Right cardiac atrium (tissue), 5 donors: ENCODE measurements around the gene FOXO3. TPM values are rescaled to one million over a fixed set of nuclear protein-coding genes. Genes with fewer than 3 reads are reported as not detected.

Experiments
- ATAC-seq, 2 donors: fragments of 200-7000 bp; cut with Tn5 transposase; one replicate each; pipeline versions ENCODE4 v1.8.0 to v1.9.1; 2020; ENCODE audit warnings: moderate library complexity in 2 of 2, mild to moderate bottlenecking in 1 of 2
- DNase-seq, 3 donors: peaks; one replicate each; pipeline ENCODE4 v3.0.0-alpha.2; 2020
- H3K27ac ChIP-seq: one replicate; pipeline ENCODE4 v1.5.1; 2013; ENCODE audit warnings: mild to moderate bottlenecking, low read length, control low read depth, moderate library complexity
- H3K27me3 ChIP-seq: one replicate; pipeline ENCODE4 v1.6.1; 2013; ENCODE audit not compliant: control insufficient read depth, insufficient read depth
- H3K4me1 ChIP-seq: one replicate; pipeline ENCODE4 v1.6.1; 2013; ENCODE audit warnings: low read length; ENCODE audit not compliant: control insufficient read depth, insufficient read depth
- H3K4me3 ChIP-seq: one replicate; pipeline ENCODE4 v1.5.1; 2013; ENCODE audit warnings: low read length, control low read depth
- H3K9me3 ChIP-seq: one replicate; pipeline ENCODE4 v1.6.1; 2013; ENCODE audit warnings: low read length; ENCODE audit not compliant: control insufficient read depth
- WGBS: extraction: QIAGEN DNeasy Blood & Tissue Kit; methylation state at CpG from one replicate; pipeline ENCODE4 v1.1.7; 2013; 5-methylcytosine and 5-hydroxymethylcytosine counted together
- intact Hi-C, 4 donors: fragments of 100-400 bp; cut with DNase I; formaldehyde crosslinking; loops; one replicate each; pipeline versions ENCODE4 v1.11.0 to v1.14.0; 2022 to 2023
- long read RNA-seq, 4 donors: library from polyadenylated mRNA; unstranded; transcript quantifications; one replicate each; pipeline ENCODE4 v2.0.0, GENCODE V29; 2020 to 2021
- polyA plus RNA-seq: library from polyadenylated mRNA; stranded (reverse); fragments of 200-250 nt; gene quantifications from one replicate; pipeline ENCODE4 v1.2.3, GENCODE V29; 2013
- total RNA-seq, 4 donors: library from RNA; stranded (reverse); fragmentation: NEBNext Ultra II Directional; extraction: Animal tissue kit (Norgen Biotek cat#: 25700); gene quantifications; one replicate each; pipeline ENCODE4 v1.2.1, GENCODE V29; 2021
- donor health status: healthy with polysubstance abuse.
- donor health status: DM: no; HTN: yes; CAD: no.
- donor health status: DM: no; HTN: no; CAD: no.
- donor health status: DM: no; HTN: yes; CAD: no; lungs with severe emphysema.
- donor health status: DM: yes; HTN: yes; CAD: no.

Gene FOXO3
- total RNA-seq (10 to 100 TPM; 33.2 to 50.0 (median 39.8) TPM), polyA plus RNA-seq (16.4 TPM)
- long read RNA-seq, donor 1, full-length matches to known transcripts = 110 of 189 reads
- long read RNA-seq, donor 1, partial matches to known transcripts = 51 of 189 reads
- long read RNA-seq, donor 1, other reads (novel, unspliced or antisense) = 28 of 189 reads
- long read RNA-seq, donor 2, full-length matches to known transcripts = 38 of 66 reads
- long read RNA-seq, donor 2, partial matches to known transcripts = 19 of 66 reads
- long read RNA-seq, donor 2, other reads (novel, unspliced or antisense) = 9 of 66 reads
- long read RNA-seq, donor 3, full-length matches to known transcripts = 13 of 68 reads
- long read RNA-seq, donor 3, partial matches to known transcripts = 45 of 68 reads
- long read RNA-seq, donor 3, other reads (novel, unspliced or antisense) = 10 of 68 reads
- long read RNA-seq, donor 4, full-length matches to known transcripts = 51 of 92 reads
- long read RNA-seq, donor 4, partial matches to known transcripts = 36 of 92 reads
- long read RNA-seq, donor 4, other reads (novel, unspliced or antisense) = 5 of 92 reads

- 4% methylated on average over 106 of the region's 110 CpGs for WGBS
- ATAC-seq (peak; percentile 77), DNase-seq (peak; percentile 91 to 97 (median 97))
- no peaks in the 10 kb centered on the region for H3K9me3 ChIP-seq
- H3K4me1 ChIP-seq = peaks cover 7% of the 10 kb centered on the region
- H3K27me3 ChIP-seq = no peaks in the 10 kb centered on the region
- H3K27ac ChIP-seq = peak within 1 kb of the TSS; percentile 100
- intact Hi-C loops = loop anchor here in 3 of 4 donors (5.0 to 10.0 kb wide), 3 partner anchors 92 to 222 kb away; no protein-coding TSS in a partner anchor
- peak within 1 kb of the TSS; percentile 67 for H3K4me3 ChIP-seq
These were observed at the start of gene FOXO3 for GRCh38 chr6:108560463-108561308. Gene FOXO3 (plus strand): TSS chr6:108560917. CDS start chr6:108561209, 292 bp downstream.

GRCh38 chr6:108518714-108519576 is 41.8 kb upstream of the FOXO3 start:
- Histone ChIP-seq H3K27ac (no peak overlapping the region), H3K4me1 (no peaks in the 10 kb centered on the region), H3K27me3 (no peaks in the 10 kb centered on the region), H3K9me3 (no peaks in the 10 kb centered on the region), H3K4me3 (no peak overlapping the region)
- WGBS = 79% methylated on average over 5 of the region's 5 CpGs
- intact Hi-C loops = no loop called here
- DNase-seq = no peak
- no peak for ATAC-seq

DNA sequence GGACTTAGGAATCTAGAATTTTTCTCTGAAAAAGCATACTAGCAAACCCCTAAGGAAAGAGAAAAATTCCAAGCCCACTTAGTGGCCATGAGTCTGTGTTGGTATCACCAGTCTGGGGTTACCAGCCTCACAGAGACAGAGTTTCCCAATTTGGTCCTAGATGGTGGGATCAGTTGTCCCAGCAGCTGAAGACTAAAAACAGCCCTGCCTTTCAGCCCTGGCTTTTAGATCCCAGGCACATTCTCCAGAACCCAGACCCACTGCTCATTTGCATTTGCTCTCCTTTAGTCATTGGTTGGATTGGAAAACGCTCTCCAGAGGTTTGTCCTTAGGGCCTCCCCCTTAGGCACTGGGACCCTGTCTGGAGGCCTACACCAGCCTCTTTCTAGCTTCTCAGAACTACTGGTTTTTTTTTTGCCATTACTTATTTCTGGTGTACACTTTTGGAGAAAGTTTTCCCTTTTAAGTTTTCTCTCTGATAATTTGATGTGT is 39.1 kb upstream of the FOXO3 start:
- no peak overlapping the region for H3K27ac ChIP-seq

GRCh38 chr6:108523697-108524096 is 37.0 kb upstream of the FOXO3 start:
- H3K27me3 ChIP-seq = no peaks in the 10 kb centered on the region
- H3K4me1 ChIP-seq = no peaks in the 10 kb centered on the region
- no peaks in the 10 kb centered on the region for H3K9me3 ChIP-seq
- 89% methylated on average over 2 of the region's 2 CpGs for WGBS
- intact Hi-C loops = loop anchor here in 3 of 4 donors (5.0 to 10.0 kb wide), 3 partner anchors 409 to 541 kb away; no protein-coding TSS in a partner anchor
- H3K4me3 ChIP-seq = no peak overlapping the region
- no peak overlapping the region for H3K27ac ChIP-seq
- no peak for ATAC-seq
- no peak for DNase-seq

More for the DNA sequence above, 39.1 kb upstream of the FOXO3 start:
- no peaks in the 10 kb centered on the region for H3K4me1 ChIP-seq
- 80% methylated on average over 1 of the region's 1 CpG for WGBS
- no peaks in the 10 kb centered on the region for H3K27me3 ChIP-seq
- intact Hi-C loops = loop anchor here in 3 of 4 donors (5.0 to 10.0 kb wide), 3 partner anchors 407 to 539 kb away; no protein-coding TSS in a partner anchor
- no peak for ATAC-seq
- no peak for DNase-seq
- H3K4me3 ChIP-seq = no peak overlapping the region
- no peaks in the 10 kb centered on the region for H3K9me3 ChIP-seq

GRCh38 chr6:108524528-108525248 is 36.0 kb upstream of the FOXO3 start:
- ATAC-seq (no peak), DNase-seq (no peak)
- Histone ChIP-seq H3K27ac (no peak overlapping the region), H3K27me3 (no peaks in the 10 kb centered on the region), H3K4me3 (no peak overlapping the region), H3K9me3 (no peaks in the 10 kb centered on the region), H3K4me1 (no peaks in the 10 kb centered on the region)
- intact Hi-C loops = loop anchor here (5.0 to 10.0 kb wide), 5 partner anchors 410 to 547 kb away; no protein-coding TSS in a partner anchor
- 73% methylated on average over 5 of the region's 5 CpGs for WGBS

DNA sequence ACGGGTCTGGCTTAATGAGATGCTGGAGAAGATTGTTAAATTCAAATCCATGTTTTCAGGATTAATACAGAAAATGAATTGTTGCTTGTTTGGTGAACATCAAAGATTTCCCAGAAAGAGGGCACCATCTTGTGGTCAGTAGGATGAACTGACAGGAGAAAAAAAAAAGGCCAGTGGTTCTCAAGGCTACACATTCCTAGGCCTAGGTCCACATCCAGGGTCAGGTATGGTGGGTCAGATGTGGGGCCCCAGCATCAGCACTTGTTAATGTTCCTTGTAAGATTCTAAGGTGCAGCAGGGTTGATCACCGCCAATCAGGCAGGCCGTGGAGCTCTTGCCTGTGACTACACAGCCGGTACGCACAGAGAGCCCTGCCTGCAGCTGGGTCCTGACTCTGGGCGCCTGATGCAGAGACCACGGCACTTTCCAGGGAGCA is 34.0 kb upstream of the FOXO3 start:
- Histone ChIP-seq H3K4me1 (peaks cover 3% of the 10 kb centered on the region), H3K27me3 (no peaks in the 10 kb centered on the region), H3K9me3 (no peaks in the 10 kb centered on the region), H3K4me3 (no peak overlapping the region), H3K27ac (no peak overlapping the region)
- ATAC-seq (peak; percentile 47 to 56), DNase-seq (no peak)
- intact Hi-C loops = loop anchor here (2.0 to 10.0 kb wide), 5 partner anchors 412 to 549 kb away; no protein-coding TSS in a partner anchor
- 74% methylated on average over 7 of the region's 7 CpGs for WGBS

- Histone ChIP-seq H3K4me3 (no peak overlapping the region), H3K27ac (no peak overlapping the region), H3K4me1 (peaks cover 3% of the 10 kb centered on the region), H3K9me3 (no peaks in the 10 kb centered on the region), H3K27me3 (no peaks in the 10 kb centered on the region)
- no peak for ATAC-seq
- WGBS = 71% methylated on average over 3 of the region's 3 CpGs
- intact Hi-C loops = loop anchor here (5.0 to 10.0 kb wide), 4 partner anchors 414 to 552 kb away; no protein-coding TSS in a partner anchor
- DNase-seq = no peak
These were observed 31.8 kb upstream of the FOXO3 start for GRCh38 chr6:108528878-108529277.

DNA sequence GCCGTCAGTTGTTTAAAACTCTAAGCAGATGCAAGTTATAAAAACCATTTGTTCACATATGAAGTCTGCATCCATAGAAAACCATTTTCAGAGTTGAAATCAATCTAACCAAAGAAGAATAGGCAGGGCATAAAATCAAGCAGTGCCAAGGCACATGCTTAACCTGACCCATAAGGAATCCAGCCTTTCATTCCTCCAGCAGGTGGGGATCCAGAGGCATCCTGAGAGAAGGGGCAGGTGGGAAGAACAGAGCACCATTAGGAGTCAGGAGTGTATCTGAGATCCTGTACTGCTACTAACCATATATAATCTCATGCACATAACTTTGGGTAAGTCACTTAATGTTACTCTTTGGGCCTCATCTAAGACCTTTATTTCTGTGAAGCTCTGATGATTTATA is 29.4 kb upstream of the FOXO3 start:
- 84% methylated on average over 1 of the region's 1 CpG for WGBS
- ATAC-seq (no peak), DNase-seq (no peak)
- intact Hi-C loops = no loop called here
- Histone ChIP-seq H3K27ac (no peak overlapping the region), H3K9me3 (no peaks in the 10 kb centered on the region), H3K4me3 (no peak overlapping the region), H3K4me1 (peaks cover 3% of the 10 kb centered on the region), H3K27me3 (no peaks in the 10 kb centered on the region)

GRCh38 chr6:108535114-108535742 is 25.5 kb upstream of the FOXO3 start:
- no peaks in the 10 kb centered on the region for H3K27me3 ChIP-seq
- ATAC-seq (no peak), DNase-seq (no peak)
- H3K4me1 ChIP-seq = peaks cover 2% of the 10 kb centered on the region
- H3K27ac ChIP-seq = no peak overlapping the region
- H3K9me3 ChIP-seq = no peaks in the 10 kb centered on the region
- intact Hi-C loops = no loop called here
- WGBS = 91% methylated on average over 11 of the region's 11 CpGs
- H3K4me3 ChIP-seq = no peak overlapping the region
